CD4-positive, alpha-beta T cell (primary cell): Measurements from ENCODE around the gene PFDN5. TPM values are rescaled to one million over a fixed set of nuclear protein-coding genes. Genes with fewer than 3 reads are reported as not detected.
A peak's percentile ranks its signal among the peaks of the same experiment; 100 is the strongest.

ENCODE experiments used
- ATAC-seq: fragments of 200-7000 bp; cut with Tn5 transposase; one replicate; pipeline ENCODE4 v1.10.0; 2022; ENCODE audit warnings: mild to moderate bottlenecking; ENCODE audit not compliant: poor library complexity
- CTCF ChIA-PET: fragments of 350-600 bp; sonication (Branson Sonifier 250); formaldehyde crosslinking; loops from one replicate; lab custom pipeline; 2021; ENCODE audit warnings: antibody characterized with exemption, inconsistent platforms; lab: Charles Lee
- POLR2A ChIA-PET: fragments of 350-600 bp; sonication (Branson Sonifier 250); formaldehyde crosslinking; loops from one replicate; lab custom pipeline; 2021; ENCODE audit warnings: antibody characterized with exemption, inconsistent platforms; lab: Charles Lee
- DNase-seq, 14 experiments: peaks; one replicate each; pipeline ENCODE4 v3.0.0-alpha.2; 2013 to 2020; ENCODE audit warnings: mixed read lengths in 2 of 14
- H3K27ac ChIP-seq, 2 donors: one replicate each; pipeline versions ENCODE4 v1.5.1 to v1.7.0; 2013; ENCODE audit warnings: low read length in 2 of 2, low read depth in 1 of 2, mild to moderate bottlenecking in 1 of 2
- H3K27me3 ChIP-seq, 2 experiments: 1 replicate in 1 of 2; 2 replicates in 1 of 2; pipeline versions ENCODE4 v1.6.1 to v1.7.0; 2013; ENCODE audit warnings: low read length in 2 of 2, control low read depth in 1 of 2, mild to moderate bottlenecking in 1 of 2, moderate library complexity in 1 of 2; ENCODE audit not compliant: insufficient read depth in 2 of 2, control insufficient read depth in 1 of 2
- H3K36me3 ChIP-seq: one replicate; pipeline ENCODE4 v1.6.1; 2013; ENCODE audit warnings: low read length, control low read depth; ENCODE audit not compliant: insufficient read depth
- H3K4me1 ChIP-seq: one replicate; pipeline ENCODE4 v1.6.1; 2013; ENCODE audit warnings: low read length, control low read depth; ENCODE audit not compliant: insufficient read depth
- H3K4me3 ChIP-seq: one replicate; pipeline ENCODE4 v1.5.1; 2013; ENCODE audit warnings: mild to moderate bottlenecking, low read length, moderate library complexity
- H3K9me3 ChIP-seq, 2 experiments: 1 replicate in 1 of 2; 2 replicates in 1 of 2; pipeline versions ENCODE4 v1.6.1 to v1.7.0; 2013; ENCODE audit warnings: low read length in 2 of 2, mild to moderate bottlenecking in 2 of 2, control low read depth in 1 of 2, moderate library complexity in 1 of 2; ENCODE audit not compliant: control insufficient read depth in 1 of 2, insufficient read depth in 1 of 2
- H3K27ac Mint-ChIP-seq: one replicate; pipeline ENCODE4 v1.8.0; 2020; ENCODE audit warnings: mixed read lengths
- H3K27me3 Mint-ChIP-seq: one replicate; pipeline ENCODE4 v1.8.0; 2021; ENCODE audit warnings: mixed read lengths
- H3K36me3 Mint-ChIP-seq: one replicate; pipeline ENCODE4 v1.8.0; 2021; ENCODE audit warnings: low read depth, mixed read lengths
- H3K4me1 Mint-ChIP-seq: one replicate; pipeline ENCODE4 v1.8.0; 2021; ENCODE audit warnings: low read depth, mixed read lengths
- H3K4me3 Mint-ChIP-seq: one replicate; pipeline ENCODE4 v1.8.0; 2020; ENCODE audit warnings: mild to moderate bottlenecking, mixed read lengths
- H3K9me3 Mint-ChIP-seq: one replicate; pipeline ENCODE4 v1.8.0; 2020; ENCODE audit warnings: mixed read lengths
- CTCF ChIP-seq: fragments of 200-600 bp; IDR thresholded peaks from one replicate; pipeline ENCODE4 v1.8.0; 2022; ENCODE audit warnings: antibody characterized with exemption, mild to moderate bottlenecking
- intact Hi-C, 2 experiments: fragments of 100-400 bp; cut with DNase I in 1 of 2; cut with micrococcal nuclease in 1 of 2; formaldehyde crosslinking; loops; one replicate each; pipeline versions ENCODE4 v1.15.1 to v1.9.0; 2023 to 2025; cut with DNase I, micrococcal nuclease
- total RNA-seq, 174 experiments: library from RNA in 2 of 174; stranded (reverse) in 2 of 174; gene quantifications; one replicate each; pipeline ENCODE4 v1.2.3 and lab custom pipeline; 2021 to 2026

Gene PFDN5
- total RNA-seq, 2 experiments from 2014 or later: 757 to 763 TPM

GRCh38 chr12:53302903-53303302, 7.6 kb downstream of the PFDN5 start:
- H3K27me3 Mint-ChIP-seq: no peaks in the 10 kb centered on the region
- H3K27ac Mint-ChIP-seq: peak overlapping the region; percentile 31
- ChIA-PET POLR2A (interaction anchor here (1.3 to 1.9 kb wide), 2 partner anchors 18 to 76 kb away, joined by 4 to 6 read pairs; partner anchors contain the start of genes AAAS and SP1), CTCF (interaction anchor here (1.4 to 2.0 kb wide), 2 partner anchors 18 to 21 kb away, joined by 4 to 6 read pairs; partner anchors contain the start of gene AAAS)
- Histone ChIP-seq H3K4me1 (peaks cover 43% of the 10 kb centered on the region), H3K9me3 (no peaks in the 10 kb centered on the region), H3K4me3 (no peak overlapping the region), H3K27me3 (no peaks in the 10 kb centered on the region), H3K27ac (no peak overlapping the region), H3K36me3 (peaks cover 51% of the 10 kb centered on the region)
- H3K4me3 Mint-ChIP-seq: peak overlapping the region; percentile 98
- no peak for TF ChIP-seq CTCF
- intact Hi-C loops: no loop called here
- ATAC-seq: no peak
- no peaks in the 10 kb centered on the region for H3K9me3 Mint-ChIP-seq
- peaks cover 50% of the 10 kb centered on the region for H3K4me1 Mint-ChIP-seq
- H3K36me3 Mint-ChIP-seq: peaks cover 86% of the 10 kb centered on the region
- DNase-seq: no peak

GRCh38 chr12:53306826-53307225, 11.5 kb downstream of the PFDN5 start:
- Histone ChIP-seq H3K9me3 (no peaks in the 10 kb centered on the region), H3K4me1 (peaks cover 15% of the 10 kb centered on the region), H3K4me3 (no peak overlapping the region), H3K27ac (no peak overlapping the region), H3K36me3 (peaks cover 72% of the 10 kb centered on the region), H3K27me3 (no peaks in the 10 kb centered on the region)
- no peak for TF ChIP-seq CTCF
- ChIA-PET CTCF (no interaction called here), POLR2A (no interaction called here)
- Mint-ChIP-seq H3K4me1 (peaks cover 16% of the 10 kb centered on the region), H3K36me3 (peaks cover 83% of the 10 kb centered on the region), H3K27me3 (no peaks in the 10 kb centered on the region), H3K9me3 (no peaks in the 10 kb centered on the region), H3K4me3 (no peak overlapping the region), H3K27ac (no peak overlapping the region)
- no peak for DNase-seq
- intact Hi-C loops: no loop called here
- no peak for ATAC-seq

- Histone ChIP-seq H3K36me3 (peaks cover 62% of the 10 kb centered on the region), H3K27me3 (no peaks in the 10 kb centered on the region), H3K4me1 (peaks cover 4% of the 10 kb centered on the region), H3K27ac (no peak overlapping the region), H3K4me3 (no peak overlapping the region), H3K9me3 (no peaks in the 10 kb centered on the region)
- Mint-ChIP-seq H3K4me1 (peaks cover 3% of the 10 kb centered on the region), H3K27me3 (no peaks in the 10 kb centered on the region), H3K36me3 (peaks cover 71% of the 10 kb centered on the region), H3K27ac (no peak overlapping the region), H3K4me3 (no peak overlapping the region), H3K9me3 (no peaks in the 10 kb centered on the region)
- ATAC-seq (no peak), DNase-seq (no peak)
- ChIA-PET POLR2A (interaction anchor here (1.1 kb wide), 1 partner anchor 149 kb away, joined by 3 read pairs; no protein-coding TSS in a partner anchor), CTCF (no interaction called here)
- intact Hi-C loops: no loop called here
- no peak for TF ChIP-seq CTCF
These were observed 12.9 kb downstream of the PFDN5 start for GRCh38 chr12:53308276-53308675.
